Mesodermal cell (in vitro differentiated cells): ENCODE data around the gene GLDC.
A peak's percentile ranks its signal among the peaks of the same experiment; 100 is the strongest.

ENCODE experiments used
- H3K27ac ChIP-seq: 2 replicates; pipeline ENCODE4 v1.7.0; 2013; ENCODE audit warnings: mild to moderate bottlenecking, low read depth, low read length, moderate library complexity; ENCODE audit not compliant: severe bottlenecking
- H3K36me3 ChIP-seq: 2 replicates; pipeline ENCODE4 v1.7.1; 2013; ENCODE audit warnings: mild to moderate bottlenecking, low read length, moderate library complexity; ENCODE audit not compliant: control insufficient read depth, insufficient read depth
- H3K4me1 ChIP-seq: one replicate; pipeline ENCODE4 v1.7.1; 2013; ENCODE audit warnings: mild to moderate bottlenecking, low read length; ENCODE audit not compliant: insufficient read depth, control insufficient read depth, poor library complexity, severe bottlenecking
- H3K4me3 ChIP-seq: 2 replicates; pipeline ENCODE4 v1.7.0; 2013; ENCODE audit warnings: low read length, control low read depth, mild to moderate bottlenecking; ENCODE audit not compliant: insufficient read depth, poor library complexity, severe bottlenecking; ENCODE audit errors: extremely low read depth
- H3K9me3 ChIP-seq: 2 replicates; pipeline ENCODE4 v1.7.1; 2013; ENCODE audit warnings: mild to moderate bottlenecking, low read length, moderate library complexity; ENCODE audit not compliant: control insufficient read depth
- WGBS, 2 experiments: methylation state at CpG; one replicate each; pipeline ENCODE4 v1.1.5; 2013; ENCODE audit warnings: missing lambda C conversion rate in 2 of 2; ENCODE audit not compliant: insufficient coverage in 2 of 2; 5-methylcytosine and 5-hydroxymethylcytosine counted together

GLDC gene

GRCh38 chr9:6566409-6567139 is 79.0 kb downstream of the GLDC start:
- peak overlapping the region; percentile 98 for H3K27ac ChIP-seq
- H3K9me3 ChIP-seq: no peaks in the 10 kb centered on the region
- peaks cover 28% of the 10 kb centered on the region for H3K4me1 ChIP-seq
- H3K36me3 ChIP-seq: no peaks in the 10 kb centered on the region
- 45 to 72% methylated on average over 5 to 8 of the region's 10 CpGs for WGBS, 2 experiments
- H3K4me3 ChIP-seq: no peak overlapping the region

- Histone ChIP-seq H3K27ac (peak overlapping the region; percentile 98), H3K4me3 (no peak overlapping the region), H3K36me3 (no peaks in the 10 kb centered on the region), H3K4me1 (peaks cover 28% of the 10 kb centered on the region), H3K9me3 (no peaks in the 10 kb centered on the region)
- WGBS, 2 experiments: 94 to 97% methylated on average over 6 to 7 of the region's 8 CpGs
Observed at GRCh38 chr9:6565312-6565711, 80.2 kb downstream of the GLDC start.

- H3K36me3 ChIP-seq: no peaks in the 10 kb centered on the region
- H3K4me1 ChIP-seq: peaks cover 28% of the 10 kb centered on the region
- H3K4me3 ChIP-seq: no peak overlapping the region
- WGBS, 2 experiments: 85 to 100% methylated on average over 2 to 3 of the region's 3 CpGs
- no peak overlapping the region for H3K27ac ChIP-seq
- no peaks in the 10 kb centered on the region for H3K9me3 ChIP-seq
Observed at GRCh38 chr9:6564868-6565267, 80.7 kb downstream of the GLDC start.

- H3K4me3 ChIP-seq: no peak overlapping the region
- H3K9me3 ChIP-seq: no peaks in the 10 kb centered on the region
- 95 to 96% methylated on average over 4 to 5 of the region's 5 CpGs for WGBS, 2 experiments
- peaks cover 28% of the 10 kb centered on the region for H3K4me1 ChIP-seq
- no peaks in the 10 kb centered on the region for H3K36me3 ChIP-seq
- H3K27ac ChIP-seq: no peak overlapping the region
Observed at GRCh38 chr9:6564360-6564759, 81.2 kb downstream of the GLDC start.

GRCh38 chr9:6562871-6563430 is 82.6 kb downstream of the GLDC start:
- Histone ChIP-seq H3K9me3 (no peaks in the 10 kb centered on the region), H3K27ac (no peak overlapping the region), H3K4me3 (no peak overlapping the region), H3K4me1 (peaks cover 31% of the 10 kb centered on the region), H3K36me3 (no peaks in the 10 kb centered on the region)
- 95 to 96% methylated on average over 5 to 7 of the region's 7 CpGs for WGBS, 2 experiments

GRCh38 chr9:6562201-6562600 is 83.3 kb downstream of the GLDC start:
- no peaks in the 10 kb centered on the region for H3K36me3 ChIP-seq
- no peak overlapping the region for H3K27ac ChIP-seq
- H3K9me3 ChIP-seq: no peaks in the 10 kb centered on the region
- no peak overlapping the region for H3K4me3 ChIP-seq
- peaks cover 26% of the 10 kb centered on the region for H3K4me1 ChIP-seq

- no peaks in the 10 kb centered on the region for H3K9me3 ChIP-seq
- no peak overlapping the region for H3K4me3 ChIP-seq
- WGBS, 2 experiments: 78 to 88% methylated on average over 6 of the region's 9 CpGs
- H3K36me3 ChIP-seq: no peaks in the 10 kb centered on the region
- H3K27ac ChIP-seq: peak overlapping the region; percentile 49
- H3K4me1 ChIP-seq: peaks cover 12% of the 10 kb centered on the region
Observed at GRCh38 chr9:6557883-6558616, 87.5 kb downstream of the GLDC start.

- H3K4me1 ChIP-seq: peaks cover 32% of the 10 kb centered on the region
- no CpG with 5 or more reads among the region's 1 CpG for WGBS, 2 experiments
- H3K27ac ChIP-seq: no peak overlapping the region
Observed at GRCh38 chr9:6553866-6554265, 91.7 kb downstream of the GLDC start.

GRCh38 chr9:6552498-6553121 is 92.9 kb downstream of the GLDC start:
- H3K27ac ChIP-seq: peak overlapping the region; percentile 71
- 92 to 95% methylated on average over 5 to 6 of the region's 7 CpGs for WGBS, 2 experiments
- no peaks in the 10 kb centered on the region for H3K9me3 ChIP-seq
- no peak overlapping the region for H3K4me3 ChIP-seq
- H3K4me1 ChIP-seq: peaks cover 27% of the 10 kb centered on the region
- no peaks in the 10 kb centered on the region for H3K36me3 ChIP-seq

More at GRCh38 chr9:6553866-6554265, 91.7 kb downstream of the GLDC start:
- Histone ChIP-seq H3K9me3 (no peaks in the 10 kb centered on the region), H3K4me3 (no peak overlapping the region), H3K36me3 (no peaks in the 10 kb centered on the region)

GRCh38 chr9:6552033-6552432 is 93.5 kb downstream of the GLDC start:
- peaks cover 27% of the 10 kb centered on the region for H3K4me1 ChIP-seq
- H3K4me3 ChIP-seq: no peak overlapping the region
- H3K9me3 ChIP-seq: no peaks in the 10 kb centered on the region
- H3K27ac ChIP-seq: peak overlapping the region; percentile 71
- H3K36me3 ChIP-seq: no peaks in the 10 kb centered on the region
- WGBS, 2 experiments: 85 to 100% methylated on average over 3 of the region's 3 CpGs
